SK-N-SH (cell line): ENCODE results near the gene ANK2. TPM values are rescaled to one million over a fixed set of nuclear protein-coding genes. Genes with fewer than 3 reads are reported as not detected.

ENCODE experiments used
- CTCF ChIA-PET: fragments of 300-600, 350-600 bp; formaldehyde crosslinking; extraction: SDS; loops from one replicate; lab custom pipeline; 2021; lab: Yijun Ruan, JAX
- POLR2A ChIA-PET: fragments of 350-600 bp; sonication (Branson Sonifier 250); formaldehyde crosslinking; extraction: SDS; loops from one replicate; lab custom pipeline; 2020; ENCODE audit warnings: antibody characterized with exemption, inconsistent platforms; lab: Yijun Ruan, JAX
- DNase-seq: peaks from one replicate; pipeline ENCODE4 v3.0.0; 2012
- H2AFZ ChIP-seq: fragments of 200-600 bp; sonication (generic); 2 replicates; pipeline ENCODE4 v1.8.1; 2016; ENCODE audit warnings: antibody characterized with exemption, mild to moderate bottlenecking, low read depth
- H3F3A ChIP-seq: fragments of 200-600 bp; sonication (generic); replicated peaks from 2 replicates; pipeline ENCODE3; 2016; ENCODE audit warnings: antibody characterized with exemption, mild to moderate bottlenecking; ENCODE audit not compliant: insufficient read depth
- H3K27ac ChIP-seq, 2 experiments: fragments of 200-500 bp in 1 of 2; fragments of 200-600 bp in 1 of 2; sonication (Bioruptor generic) in 1 of 2; sonication (generic), shearing (Covaris generic) in 1 of 2; 2 replicates each; pipeline versions ENCODE4 v1.5.1 to v1.6.1; 2014 to 2016; ENCODE audit warnings: low read depth in 2 of 2, inconsistent platforms in 1 of 2, low read length in 1 of 2, mild to moderate bottlenecking in 1 of 2, mixed read lengths in 1 of 2
- H3K27me3 ChIP-seq: fragments of 200-600 bp; sonication (generic), shearing (Covaris generic); 2 replicates; pipeline ENCODE4 v1.6.1; 2016; ENCODE audit warnings: mixed run types; ENCODE audit not compliant: insufficient read depth
- H3K36me3 ChIP-seq, 2 experiments: fragments of 200-500 bp in 1 of 2; fragments of 200-600 bp in 1 of 2; sonication (Bioruptor generic) in 1 of 2; sonication (generic) in 1 of 2; replicated peaks in 1 of 2; 2 replicates each; pipeline versions ENCODE3 to v1.5.1; 2014 to 2016; ENCODE audit warnings: low read length in 1 of 2, mild to moderate bottlenecking in 1 of 2; ENCODE audit not compliant: insufficient read depth in 2 of 2, control insufficient read depth in 1 of 2
- H3K4me1 ChIP-seq, 2 experiments: fragments of 200-500 bp in 1 of 2; fragments of 200-600 bp in 1 of 2; sonication (Bioruptor generic) in 1 of 2; sonication (generic), shearing (Covaris generic) in 1 of 2; 2 replicates each; pipeline versions ENCODE4 v1.5.1 to v1.6.1; 2014 to 2016; ENCODE audit warnings: low read depth in 1 of 2, low read length in 1 of 2, mixed run types in 1 of 2; ENCODE audit not compliant: insufficient read depth in 2 of 2, control insufficient read depth in 1 of 2
- H3K4me2 ChIP-seq: fragments of 200-600 bp; sonication (generic), shearing (Covaris generic); 2 replicates; pipeline ENCODE4 v1.6.1; 2017; ENCODE audit warnings: mixed run types
- H3K4me3 ChIP-seq, 2 experiments: fragments of 200-500 bp in 1 of 2; fragments of 200-600 bp in 1 of 2; sonication (Bioruptor generic) in 1 of 2; sonication (generic), shearing (Covaris generic) in 1 of 2; 2 replicates each; pipeline versions ENCODE4 v1.5.1 to v1.8.1; 2014 to 2016; ENCODE audit warnings: low read depth in 2 of 2, inconsistent platforms in 1 of 2, low read length in 1 of 2, mild to moderate bottlenecking in 1 of 2, mixed read lengths in 1 of 2, moderate library complexity in 1 of 2
- H3K79me2 ChIP-seq: fragments of 200-600 bp; sonication (generic); 2 replicates; pipeline ENCODE4 v1.8.1; 2017; ENCODE audit warnings: mild to moderate bottlenecking; ENCODE audit not compliant: insufficient read depth
- H3K9ac ChIP-seq: fragments of 200-600 bp; sonication (generic); 2 replicates; pipeline ENCODE4 v1.6.1; 2017; ENCODE audit warnings: mixed run types
- H3K9me2 ChIP-seq: fragments of 200-600 bp; sonication (generic); 2 replicates; pipeline ENCODE4 v1.6.1; 2017; ENCODE audit warnings: mixed run types
- H3K9me3 ChIP-seq: fragments of 200-600 bp; sonication (generic); 2 replicates; pipeline ENCODE4 v1.6.1; 2017; ENCODE audit warnings: mixed run types, mild to moderate bottlenecking, moderate library complexity
- H4K20me1 ChIP-seq: fragments of 200-600 bp; sonication (generic); 2 replicates; pipeline ENCODE4 v1.6.1; 2017; ENCODE audit warnings: mild to moderate bottlenecking, mixed run types; ENCODE audit not compliant: insufficient read depth
- ELF1 ChIP-seq: IDR thresholded peaks from 2 replicates; pipeline ENCODE4 v1.4.0; 2012
- FOSL2 ChIP-seq: IDR thresholded peaks from 2 replicates; pipeline ENCODE4 v1.4.0; 2012; ENCODE audit warnings: low read depth, mild to moderate bottlenecking, moderate library complexity, borderline replicate concordance
- FOXJ3 ChIP-seq: sonication (generic); formaldehyde crosslinking; IDR thresholded peaks from 2 replicates; pipeline ENCODE4 v1.5.1; 2020; ENCODE audit warnings: mild to moderate bottlenecking, missing genetic modification reagents
- FOXM1 ChIP-seq: IDR thresholded peaks from 2 replicates; pipeline ENCODE4 v1.4.0; 2012; ENCODE audit warnings: low read depth, mild to moderate bottlenecking
- GABPA ChIP-seq: IDR thresholded peaks from 2 replicates; pipeline ENCODE4 v1.4.0; 2012; ENCODE audit warnings: low read depth, mild to moderate bottlenecking
- JUND ChIP-seq: IDR thresholded peaks from 2 replicates; pipeline ENCODE4 v1.4.0; 2012
- MXI1 ChIP-seq: IDR thresholded peaks from 2 replicates; pipeline ENCODE4 v1.6.1; 2012; ENCODE audit warnings: mild to moderate bottlenecking, low read depth, low read length, improper control_type of control experiment
- NFIC ChIP-seq: IDR thresholded peaks from 2 replicates; pipeline ENCODE4 v1.4.0; 2012; ENCODE audit warnings: borderline replicate concordance
- NRF1 ChIP-seq: IDR thresholded peaks from 2 replicates; pipeline ENCODE4 v1.6.1; 2012; ENCODE audit warnings: low read depth, mild to moderate bottlenecking, low read length
- RFX5 ChIP-seq: IDR thresholded peaks from 2 replicates; pipeline ENCODE4 v1.6.1; 2012; ENCODE audit warnings: mild to moderate bottlenecking, improper control_type of control experiment, low read length
- RXRA ChIP-seq: IDR thresholded peaks from 2 replicates; pipeline ENCODE4 v1.4.0; 2012; ENCODE audit warnings: low read depth, mild to moderate bottlenecking, borderline replicate concordance
- SMC3 ChIP-seq: IDR thresholded peaks from 2 replicates; pipeline ENCODE4 v1.6.1; 2012; ENCODE audit warnings: low read depth, low read length, improper control_type of control experiment
- TAF1 ChIP-seq: IDR thresholded peaks from 2 replicates; pipeline ENCODE4 v1.6.1; 2012; ENCODE audit warnings: low read depth, mild to moderate bottlenecking, low read length, moderate library complexity, borderline replicate concordance
- TEAD4 ChIP-seq: IDR thresholded peaks from 2 replicates; pipeline ENCODE4 v1.4.0; 2012; ENCODE audit warnings: mild to moderate bottlenecking, borderline replicate concordance; ENCODE audit not compliant: insufficient read depth
- WGBS: methylation state at CpG from one replicate; pipeline ENCODE4 v1.1.6; 2017; ENCODE audit warnings: low lambda C conversion rate; 5-methylcytosine and 5-hydroxymethylcytosine counted together
- polyA plus RNA-seq, 3 experiments: library from polyadenylated mRNA; depleted of rRNA; stranded (reverse); fragments of >200 nt; gene quantifications; 2 replicates each; pipeline ENCODE4 v1.2.3, GENCODE V29; 2012
- TF ChIP-seq, protein P1 (sequence below): IDR thresholded peaks from 2 replicates; pipeline ENCODE4 v1.4.0; 2012; ENCODE audit warnings: low read depth, borderline replicate concordance
- TF ChIP-seq, protein P2 (sequence below): fragments of 150-350 bp; IDR thresholded peaks from 2 replicates; pipeline ENCODE4 v1.6.1; 2016; ENCODE audit warnings: mild to moderate bottlenecking, low read depth, low read length
- TF ChIP-seq, protein P3 (sequence below): fragments of 150-350 bp; IDR thresholded peaks from 2 replicates; pipeline ENCODE4 v1.6.1; 2017; ENCODE audit warnings: antibody characterized with exemption, low read length, low read depth, borderline replicate concordance
- TF ChIP-seq, protein P4 (sequence below): IDR thresholded peaks from 2 replicates; pipeline ENCODE4; 2012
- TF ChIP-seq, protein P5 (sequence below): IDR thresholded peaks from 2 replicates; pipeline ENCODE4 v1.4.0; 2012; ENCODE audit warnings: low read depth, borderline replicate concordance
- TF ChIP-seq, protein P6 (sequence below): IDR thresholded peaks from 2 replicates; pipeline ENCODE4 v1.4.0; 2012; ENCODE audit warnings: low read depth

ANK2 gene
- polyA plus RNA-seq, 1 of the 3 experiments (the other 2 are of a cell fraction), result 0.69 TPM

DNA sequence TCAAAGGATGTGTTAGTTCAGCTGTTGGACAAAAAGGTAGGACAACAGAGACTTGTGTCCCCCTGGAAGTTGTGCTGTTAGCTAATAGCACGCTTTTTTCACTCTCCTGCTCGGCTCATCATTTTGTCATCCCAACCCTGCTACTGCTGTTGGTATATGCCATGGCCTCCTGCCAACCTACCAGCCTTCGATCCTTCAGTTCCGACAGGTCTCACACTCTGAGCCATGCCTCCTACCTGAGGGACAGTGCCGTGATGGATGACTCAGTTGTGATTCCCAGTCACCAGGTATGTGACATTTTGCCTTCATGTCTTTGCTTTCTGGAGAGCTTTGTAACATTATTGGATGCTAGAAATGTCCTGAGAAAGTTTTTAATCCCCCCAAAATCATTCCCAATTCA is 268.1 kb downstream of the ANK2 start:
- ChIA-PET CTCF (no interaction called here), POLR2A (no interaction called here)
- Histone ChIP-seq H3K36me3 (peaks cover 0 to 6% of the 10 kb centered on the region in 2 experiments), H3K4me3 (no peak overlapping the region)
- 88% methylated on average over 5 of the region's 5 CpGs for WGBS
- TF ChIP-seq JUND (no peak), FOSL2 (no peak), RXRA (no peak), RFX5 (no peak), SMC3 (no peak), ELF1 (no peak), FOXJ3 (CRISPR knock-in tag) (no peak), TEAD4 (no peak), TAF1 (no peak), FOXM1 (no peak), NRF1 (no peak), NFIC (no peak), GABPA (no peak), MXI1 (no peak)
- TF ChIP-seq, protein P1, sequence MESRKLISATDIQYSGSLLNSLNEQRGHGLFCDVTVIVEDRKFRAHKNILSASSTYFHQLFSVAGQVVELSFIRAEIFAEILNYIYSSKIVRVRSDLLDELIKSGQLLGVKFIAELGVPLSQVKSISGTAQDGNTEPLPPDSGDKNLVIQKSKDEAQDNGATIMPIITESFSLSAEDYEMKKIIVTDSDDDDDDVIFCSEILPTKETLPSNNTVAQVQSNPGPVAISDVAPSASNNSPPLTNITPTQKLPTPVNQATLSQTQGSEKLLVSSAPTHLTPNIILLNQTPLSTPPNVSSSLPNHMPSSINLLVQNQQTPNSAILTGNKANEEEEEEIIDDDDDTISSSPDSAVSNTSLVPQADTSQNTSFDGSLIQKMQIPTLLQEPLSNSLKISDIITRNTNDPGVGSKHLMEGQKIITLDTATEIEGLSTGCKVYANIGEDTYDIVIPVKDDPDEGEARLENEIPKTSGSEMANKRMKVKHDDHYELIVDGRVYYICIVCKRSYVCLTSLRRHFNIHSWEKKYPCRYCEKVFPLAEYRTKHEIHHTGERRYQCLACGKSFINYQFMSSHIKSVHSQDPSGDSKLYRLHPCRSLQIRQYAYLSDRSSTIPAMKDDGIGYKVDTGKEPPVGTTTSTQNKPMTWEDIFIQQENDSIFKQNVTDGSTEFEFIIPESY, result no peak
- TF ChIP-seq, protein P2, sequence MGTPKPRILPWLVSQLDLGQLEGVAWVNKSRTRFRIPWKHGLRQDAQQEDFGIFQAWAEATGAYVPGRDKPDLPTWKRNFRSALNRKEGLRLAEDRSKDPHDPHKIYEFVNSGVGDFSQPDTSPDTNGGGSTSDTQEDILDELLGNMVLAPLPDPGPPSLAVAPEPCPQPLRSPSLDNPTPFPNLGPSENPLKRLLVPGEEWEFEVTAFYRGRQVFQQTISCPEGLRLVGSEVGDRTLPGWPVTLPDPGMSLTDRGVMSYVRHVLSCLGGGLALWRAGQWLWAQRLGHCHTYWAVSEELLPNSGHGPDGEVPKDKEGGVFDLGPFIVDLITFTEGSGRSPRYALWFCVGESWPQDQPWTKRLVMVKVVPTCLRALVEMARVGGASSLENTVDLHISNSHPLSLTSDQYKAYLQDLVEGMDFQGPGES, result no peak
- TF ChIP-seq, protein P3, sequence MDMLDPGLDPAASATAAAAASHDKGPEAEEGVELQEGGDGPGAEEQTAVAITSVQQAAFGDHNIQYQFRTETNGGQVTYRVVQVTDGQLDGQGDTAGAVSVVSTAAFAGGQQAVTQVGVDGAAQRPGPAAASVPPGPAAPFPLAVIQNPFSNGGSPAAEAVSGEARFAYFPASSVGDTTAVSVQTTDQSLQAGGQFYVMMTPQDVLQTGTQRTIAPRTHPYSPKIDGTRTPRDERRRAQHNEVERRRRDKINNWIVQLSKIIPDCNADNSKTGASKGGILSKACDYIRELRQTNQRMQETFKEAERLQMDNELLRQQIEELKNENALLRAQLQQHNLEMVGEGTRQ, result no peak
- TF ChIP-seq, protein P4, sequence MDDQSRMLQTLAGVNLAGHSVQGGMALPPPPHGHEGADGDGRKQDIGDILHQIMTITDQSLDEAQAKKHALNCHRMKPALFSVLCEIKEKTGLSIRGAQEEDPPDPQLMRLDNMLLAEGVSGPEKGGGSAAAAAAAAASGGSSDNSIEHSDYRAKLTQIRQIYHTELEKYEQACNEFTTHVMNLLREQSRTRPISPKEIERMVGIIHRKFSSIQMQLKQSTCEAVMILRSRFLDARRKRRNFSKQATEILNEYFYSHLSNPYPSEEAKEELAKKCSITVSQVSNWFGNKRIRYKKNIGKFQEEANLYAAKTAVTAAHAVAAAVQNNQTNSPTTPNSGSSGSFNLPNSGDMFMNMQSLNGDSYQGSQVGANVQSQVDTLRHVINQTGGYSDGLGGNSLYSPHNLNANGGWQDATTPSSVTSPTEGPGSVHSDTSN, result no peak
- TF ChIP-seq, protein P5, sequence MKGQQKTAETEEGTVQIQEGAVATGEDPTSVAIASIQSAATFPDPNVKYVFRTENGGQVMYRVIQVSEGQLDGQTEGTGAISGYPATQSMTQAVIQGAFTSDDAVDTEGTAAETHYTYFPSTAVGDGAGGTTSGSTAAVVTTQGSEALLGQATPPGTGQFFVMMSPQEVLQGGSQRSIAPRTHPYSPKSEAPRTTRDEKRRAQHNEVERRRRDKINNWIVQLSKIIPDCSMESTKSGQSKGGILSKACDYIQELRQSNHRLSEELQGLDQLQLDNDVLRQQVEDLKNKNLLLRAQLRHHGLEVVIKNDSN, result no peak
- TF ChIP-seq, protein P6, sequence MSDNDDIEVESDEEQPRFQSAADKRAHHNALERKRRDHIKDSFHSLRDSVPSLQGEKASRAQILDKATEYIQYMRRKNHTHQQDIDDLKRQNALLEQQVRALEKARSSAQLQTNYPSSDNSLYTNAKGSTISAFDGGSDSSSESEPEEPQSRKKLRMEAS, result no peak
- TF ChIP-seq, all 33 proteins: peak for 0
- H2AFZ ChIP-seq, result no peak overlapping the region
- H3K79me2 ChIP-seq, result no peaks in the 10 kb centered on the region
- no peaks in the 10 kb centered on the region; a peak in 1 of 4 replicates for H3K4me1 ChIP-seq
- no peak overlapping the region for H3K4me2 ChIP-seq
- no peaks in the 10 kb centered on the region for H3K27me3 ChIP-seq
- no peaks in the 10 kb centered on the region for H3K9me2 ChIP-seq
- H3F3A ChIP-seq, result no peaks in the 10 kb centered on the region
- H3K27ac ChIP-seq, result no peak overlapping the region
- no peak overlapping the region for H3K9ac ChIP-seq
- no peaks in the 10 kb centered on the region for H4K20me1 ChIP-seq
- H3K9me3 ChIP-seq, result no peaks in the 10 kb centered on the region
- no peak for DNase-seq
